Activated gamma-delta T cell treated with anti-CD3 and anti-CD28 coated beads, Interleukin-2, amount 50 U/mL, for 16 hours (primary cell): ENCODE results near the gene KRT2.

ENCODE experiments used
- DNase-seq: peaks from one replicate; pipeline ENCODE4 v3.0.0-alpha.2; 2020; ENCODE audit warnings: low read depth

Gene KRT2

GRCh38 chr12:52615208-52615868 lies 36.7 kb downstream of the KRT2 start:
- DNase-seq = no peak

DNA sequence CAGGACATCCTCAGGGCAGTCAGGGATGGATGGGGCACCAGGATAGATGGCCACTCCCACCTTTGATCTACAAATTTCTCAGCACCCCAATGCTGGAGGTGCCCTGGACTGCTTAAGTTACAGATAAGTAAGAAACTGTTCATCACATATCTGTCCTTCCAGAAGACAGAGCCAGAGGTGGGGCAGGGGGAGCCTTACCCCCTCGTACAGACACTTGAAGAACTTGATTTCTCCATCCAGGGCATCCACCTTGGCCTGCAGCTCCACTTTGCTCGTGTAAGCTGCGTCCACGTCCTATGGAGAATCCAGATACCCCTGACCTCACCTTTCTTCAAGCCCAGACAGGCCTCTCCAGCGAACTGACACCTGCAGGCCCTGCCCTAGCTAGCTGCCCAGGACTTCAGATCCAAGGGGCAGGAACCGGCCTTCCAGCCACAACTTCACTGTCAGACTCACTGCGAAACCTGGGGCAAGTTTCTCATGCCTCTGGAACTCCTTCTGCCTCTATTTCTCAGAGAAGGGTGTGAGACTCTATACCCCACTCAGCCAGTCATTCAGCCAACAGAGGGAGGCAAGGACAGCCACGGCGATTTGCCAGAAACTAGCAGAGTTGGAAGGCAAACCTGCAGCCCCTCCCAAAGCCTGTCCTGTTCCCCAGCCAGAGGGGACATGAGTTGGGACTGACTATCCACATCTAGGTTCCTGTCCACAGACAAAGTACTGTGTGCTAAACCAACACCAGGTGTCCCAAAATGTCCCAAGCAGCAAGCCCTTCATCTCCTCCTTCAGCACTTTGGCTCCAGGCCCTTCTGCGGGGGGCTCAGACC lies 37.4 kb downstream of the KRT2 start:
- no peak for DNase-seq

GRCh38 chr12:52613384-52614030 lies 38.5 kb downstream of the KRT2 start:
- DNase-seq = no peak

- no peak for DNase-seq
Observed at GRCh38 chr12:52612431-52613383, 39.3 kb downstream of the KRT2 start.

DNA sequence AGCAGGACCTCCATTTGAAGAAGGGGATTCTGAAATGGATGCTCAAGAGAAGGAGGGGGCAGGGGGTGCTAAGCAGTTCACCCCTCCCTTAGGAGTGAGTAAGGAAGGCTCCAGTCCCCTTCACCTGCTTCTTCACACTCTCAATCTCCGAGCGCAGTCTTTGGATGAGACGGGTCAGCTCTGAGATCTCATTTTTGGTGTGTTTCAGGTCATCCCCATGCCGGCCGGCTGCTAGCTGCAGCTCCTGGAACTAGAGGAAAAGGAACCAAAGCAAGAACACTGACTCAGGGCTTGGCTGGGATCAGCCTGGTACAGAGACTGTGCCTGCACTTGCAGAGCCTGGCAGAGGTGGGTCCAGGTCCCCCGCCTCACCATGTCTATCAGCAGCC lies 40.9 kb downstream of the KRT2 start:
- no peak for DNase-seq

- no peak for DNase-seq
Observed at GRCh38 chr12:52608826-52609630, 43.0 kb downstream of the KRT2 start.

DNA sequence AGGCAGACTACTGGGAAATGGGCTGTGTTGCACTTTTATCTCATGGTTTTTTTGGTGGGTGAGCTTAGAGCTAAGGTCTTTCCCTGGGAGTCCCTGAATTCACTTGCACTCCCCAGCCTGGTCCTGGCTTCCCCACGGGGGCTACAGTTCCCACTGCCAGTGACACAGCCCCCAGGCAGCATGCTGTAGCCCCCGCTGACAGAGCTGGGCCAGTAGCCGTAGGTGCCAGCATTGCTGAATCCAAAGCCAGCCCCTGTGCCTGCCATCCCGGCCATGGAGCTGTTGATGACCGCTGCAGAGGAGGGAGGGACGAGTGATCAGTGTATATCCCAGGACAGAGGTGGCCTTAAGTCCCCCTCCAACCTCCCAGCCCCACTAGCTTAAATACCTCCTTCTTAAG lies 43.9 kb downstream of the KRT2 start:
- no peak for DNase-seq

GRCh38 chr12:52607314-52607713 lies 44.7 kb downstream of the KRT2 start:
- no peak for DNase-seq

- no peak for DNase-seq
Observed at GRCh38 chr12:52606581-52607218, 45.3 kb downstream of the KRT2 start.

DNA sequence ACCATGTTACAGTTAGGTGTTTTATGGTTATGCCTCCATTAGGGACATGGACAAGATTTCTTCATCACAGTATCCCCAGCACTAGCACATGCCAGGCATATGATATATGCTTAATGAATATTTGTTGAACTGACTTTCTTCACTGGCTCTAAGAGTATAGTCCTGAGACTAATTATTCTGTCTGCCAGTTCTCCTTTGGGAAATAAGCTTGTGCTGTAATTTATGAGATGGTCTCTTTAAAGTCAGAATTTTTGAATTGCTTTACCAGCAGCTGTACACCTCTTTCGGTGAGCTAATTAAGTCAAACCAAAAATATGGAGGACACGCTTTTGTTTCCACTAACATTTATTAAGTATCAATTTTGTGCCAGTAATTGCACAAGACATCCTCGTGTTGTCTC lies 45.9 kb downstream of the KRT2 start:
- DNase-seq = no peak

DNA sequence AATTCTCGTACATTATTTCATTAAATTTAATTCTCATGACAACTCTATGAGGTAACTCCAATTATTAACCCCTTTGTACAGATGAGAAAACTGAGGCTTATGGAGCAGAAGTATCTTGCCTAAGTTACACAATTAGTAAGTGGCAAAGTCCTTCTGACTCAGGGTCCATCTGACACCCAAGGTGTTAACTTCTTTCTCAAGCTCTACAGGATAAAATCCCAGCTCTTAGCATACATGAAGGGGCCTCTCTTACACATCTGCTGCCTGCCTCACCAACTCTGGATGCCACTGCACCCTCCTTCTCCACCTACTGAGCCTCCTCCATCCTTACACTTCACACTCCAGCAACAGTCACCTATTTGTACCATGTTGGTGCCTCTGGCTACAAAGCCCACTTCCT lies 46.5 kb downstream of the KRT2 start:
- no peak for DNase-seq

GRCh38 chr12:52604859-52605258 lies 47.2 kb downstream of the KRT2 start:
- DNase-seq = no peak

- DNase-seq = no peak
Observed at GRCh38 chr12:52603314-52603713, 48.7 kb downstream of the KRT2 start.

DNA sequence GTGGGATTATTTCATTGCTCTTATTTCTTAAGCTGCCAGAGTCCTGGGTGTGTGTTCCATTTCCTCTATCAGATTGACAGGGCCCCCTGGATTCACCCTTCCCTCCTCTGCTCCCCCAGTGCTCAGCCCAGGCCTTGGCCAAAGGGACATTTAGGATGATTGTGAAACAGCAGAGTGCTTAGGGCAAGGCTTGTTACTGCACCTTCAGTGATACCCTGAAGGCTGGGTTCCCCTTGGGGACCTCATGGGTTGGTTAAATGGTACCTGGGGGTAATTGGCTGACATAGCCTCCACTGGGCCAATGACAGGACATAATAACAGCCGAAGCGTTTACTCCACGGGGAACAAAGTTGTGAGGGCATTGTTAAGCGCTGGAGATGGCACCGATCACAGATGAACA lies 49.5 kb downstream of the KRT2 start:
- DNase-seq = no peak

DNA sequence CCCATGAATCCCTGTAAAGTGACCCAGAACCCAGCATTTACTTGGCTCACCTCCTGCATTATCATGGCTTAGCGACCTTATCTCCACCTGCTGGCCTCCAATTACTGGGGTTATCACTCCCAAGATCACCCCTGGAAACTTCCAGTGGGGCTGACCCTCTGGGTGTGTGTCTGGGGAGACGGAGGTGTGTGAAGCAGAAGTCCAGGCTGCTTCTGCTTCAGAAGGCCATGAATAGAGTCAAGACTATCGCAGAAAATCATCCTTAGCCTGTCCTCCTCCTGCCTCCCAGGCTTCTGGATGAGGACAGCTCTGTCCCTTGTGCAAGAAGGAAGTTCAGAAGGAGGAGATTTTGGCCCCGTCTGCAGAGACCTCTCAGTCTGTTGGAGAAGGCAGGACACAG lies 50.3 kb downstream of the KRT2 start:
- no peak for DNase-seq

GRCh38 chr12:52600941-52601481 lies 51.0 kb downstream of the KRT2 start, which contains the start of gene KRT72:
Gene KRT72 (minus strand): TSS chr12:52601463. CDS start chr12:52601452, 11 bp downstream.
- no peak for DNase-seq

DNA sequence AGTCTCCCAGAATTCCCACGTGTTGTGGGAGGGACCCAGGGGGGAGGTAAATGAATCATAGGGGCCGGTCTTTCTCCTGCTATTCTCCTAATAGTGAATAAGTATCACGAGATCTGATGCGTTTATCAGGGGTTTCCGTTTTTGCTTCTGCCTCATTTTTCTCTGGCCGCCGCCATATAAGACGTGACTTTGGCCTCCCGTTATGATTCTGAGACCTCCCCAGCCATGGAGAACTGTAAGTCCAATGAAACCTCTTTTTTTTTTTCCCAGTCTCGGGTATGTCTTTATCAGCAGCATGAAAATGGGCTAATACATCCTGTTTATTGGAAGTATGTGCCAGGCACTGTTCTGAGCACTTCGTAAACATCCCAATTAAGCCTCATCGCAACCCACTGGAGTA lies 51.5 kb downstream of the KRT2 start:
- DNase-seq = no peak

DNA sequence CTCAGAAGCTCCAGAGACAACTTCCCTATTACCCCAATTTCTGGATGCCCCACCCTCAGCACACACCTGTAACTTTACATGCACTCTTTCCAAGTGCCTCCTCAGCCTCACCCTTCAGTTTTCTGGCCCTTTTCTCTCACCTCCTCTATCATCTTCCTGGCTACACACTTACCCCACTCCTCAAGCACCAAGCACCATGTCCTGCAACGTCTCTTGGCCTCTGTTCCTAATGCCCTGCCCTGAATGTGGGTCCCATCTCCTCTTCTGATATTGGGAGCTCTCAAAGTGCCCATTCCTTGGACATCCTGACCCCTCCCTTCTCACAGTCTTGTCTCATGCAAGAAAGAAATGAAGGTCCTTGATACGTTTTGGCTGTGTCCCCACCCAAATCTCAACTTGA lies 51.9 kb downstream of the KRT2 start:
- DNase-seq = no peak

DNA sequence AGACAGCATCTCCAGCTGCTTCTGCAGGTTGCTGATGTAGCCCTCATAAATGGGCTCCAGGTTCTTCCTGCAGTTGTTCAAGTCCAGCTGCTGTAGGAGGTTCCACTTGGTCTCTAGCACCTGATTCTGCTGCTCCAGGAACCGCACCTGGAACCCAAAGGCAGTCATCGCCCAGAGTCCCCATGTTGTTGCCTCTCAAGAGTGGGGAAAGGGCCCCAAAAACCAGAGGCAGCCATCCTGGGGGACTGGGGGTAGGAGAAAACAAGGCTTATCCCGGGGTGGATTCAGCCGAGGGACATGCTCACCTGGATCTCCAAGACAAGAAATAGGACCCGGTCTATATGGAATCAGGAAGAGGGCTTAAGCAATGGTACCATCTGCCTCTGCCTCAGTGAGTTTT lies 53.0 kb downstream of the KRT2 start:
- DNase-seq = no peak
